ENCODE results near the gene EML3. TPM values are rescaled to one million over a fixed set of nuclear protein-coding genes. Genes with fewer than 3 reads are reported as not detected.

EML3 gene
- total and polyA plus RNA-seq, 9 donors: 29.9 to 138 (median 94.4) TPM

DNA sequence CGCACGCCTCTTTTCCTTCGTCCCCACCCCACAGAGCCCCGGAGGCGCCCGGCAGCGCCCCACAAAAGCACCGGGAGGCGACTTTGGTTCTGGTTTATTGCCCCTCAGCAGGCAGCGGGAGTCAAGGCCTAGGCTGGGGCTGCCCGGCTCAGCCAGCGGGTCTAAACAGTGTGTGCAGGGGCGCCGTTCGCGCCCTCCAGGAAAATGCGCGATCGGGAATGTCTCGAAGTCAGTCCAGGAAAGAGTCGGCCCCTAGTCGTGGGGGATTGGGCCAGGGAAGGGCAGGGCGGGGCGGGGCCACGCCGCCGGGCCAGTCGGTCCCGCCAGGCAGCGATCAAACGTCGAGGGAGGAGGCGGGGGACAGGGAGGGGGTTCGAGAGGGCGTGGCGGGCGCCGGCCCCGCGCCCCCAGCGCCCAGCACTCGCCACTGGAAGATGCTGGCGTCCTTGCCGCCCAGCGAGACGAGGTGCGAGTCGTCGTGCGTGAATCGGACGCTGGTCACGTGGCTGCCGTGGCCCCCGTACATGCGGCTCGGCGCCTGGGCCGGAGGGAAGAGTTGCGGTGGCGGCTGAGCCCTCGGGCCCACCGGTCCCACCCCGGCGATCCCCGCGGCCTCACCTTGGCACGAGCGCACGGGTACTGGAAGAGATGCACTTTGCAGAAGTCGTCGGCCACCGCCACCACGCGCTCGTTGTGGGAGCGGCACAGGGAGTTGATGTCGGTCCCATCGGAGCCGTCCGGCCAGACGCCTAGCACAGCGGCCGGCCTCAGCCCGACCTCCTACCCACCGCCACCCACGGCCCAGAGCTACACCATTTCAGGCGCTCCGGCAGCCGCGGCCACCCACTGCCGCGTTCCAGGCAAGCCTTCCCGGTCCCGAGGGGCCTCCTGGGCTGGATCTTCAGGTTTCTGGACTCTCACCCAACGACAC is 10.2 kb downstream of the EML3 start:
- intact Hi-C loops (cut with DNase I): no loop called here
- peak; percentile 69 to 87 (median 79) for DNase-seq
- TF ChIP-seq EP300 (IDR thresholded peaks at IDR 0.05): no peak
- TF ChIP-seq, protein P1, sequence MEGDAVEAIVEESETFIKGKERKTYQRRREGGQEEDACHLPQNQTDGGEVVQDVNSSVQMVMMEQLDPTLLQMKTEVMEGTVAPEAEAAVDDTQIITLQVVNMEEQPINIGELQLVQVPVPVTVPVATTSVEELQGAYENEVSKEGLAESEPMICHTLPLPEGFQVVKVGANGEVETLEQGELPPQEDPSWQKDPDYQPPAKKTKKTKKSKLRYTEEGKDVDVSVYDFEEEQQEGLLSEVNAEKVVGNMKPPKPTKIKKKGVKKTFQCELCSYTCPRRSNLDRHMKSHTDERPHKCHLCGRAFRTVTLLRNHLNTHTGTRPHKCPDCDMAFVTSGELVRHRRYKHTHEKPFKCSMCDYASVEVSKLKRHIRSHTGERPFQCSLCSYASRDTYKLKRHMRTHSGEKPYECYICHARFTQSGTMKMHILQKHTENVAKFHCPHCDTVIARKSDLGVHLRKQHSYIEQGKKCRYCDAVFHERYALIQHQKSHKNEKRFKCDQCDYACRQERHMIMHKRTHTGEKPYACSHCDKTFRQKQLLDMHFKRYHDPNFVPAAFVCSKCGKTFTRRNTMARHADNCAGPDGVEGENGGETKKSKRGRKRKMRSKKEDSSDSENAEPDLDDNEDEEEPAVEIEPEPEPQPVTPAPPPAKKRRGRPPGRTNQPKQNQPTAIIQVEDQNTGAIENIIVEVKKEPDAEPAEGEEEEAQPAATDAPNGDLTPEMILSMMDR (IDR thresholded peaks at IDR 0.05): no peak
- no peak for TF ChIP-seq POLR2A (IDR thresholded peaks at IDR 0.05)
- H3K27ac ChIP-seq: peak overlapping the region; percentile 42 to 95
- H3K36me3 ChIP-seq: no peaks in the 10 kb centered on the region
- peak overlapping the region; percentile 81 for H3K4me3 ChIP-seq
- no peaks in the 10 kb centered on the region for H3K27me3 ChIP-seq
- 0 to 5% (median 4%) methylated on average over 42 to 96 of the region's 96 CpGs for WGBS, 3 donors
- H3K9me3 ChIP-seq: no peaks in the 10 kb centered on the region
- H3K4me1 ChIP-seq (ENCODE audit: insufficient read depth): peaks cover 9% of the 10 kb centered on the region

DNA sequence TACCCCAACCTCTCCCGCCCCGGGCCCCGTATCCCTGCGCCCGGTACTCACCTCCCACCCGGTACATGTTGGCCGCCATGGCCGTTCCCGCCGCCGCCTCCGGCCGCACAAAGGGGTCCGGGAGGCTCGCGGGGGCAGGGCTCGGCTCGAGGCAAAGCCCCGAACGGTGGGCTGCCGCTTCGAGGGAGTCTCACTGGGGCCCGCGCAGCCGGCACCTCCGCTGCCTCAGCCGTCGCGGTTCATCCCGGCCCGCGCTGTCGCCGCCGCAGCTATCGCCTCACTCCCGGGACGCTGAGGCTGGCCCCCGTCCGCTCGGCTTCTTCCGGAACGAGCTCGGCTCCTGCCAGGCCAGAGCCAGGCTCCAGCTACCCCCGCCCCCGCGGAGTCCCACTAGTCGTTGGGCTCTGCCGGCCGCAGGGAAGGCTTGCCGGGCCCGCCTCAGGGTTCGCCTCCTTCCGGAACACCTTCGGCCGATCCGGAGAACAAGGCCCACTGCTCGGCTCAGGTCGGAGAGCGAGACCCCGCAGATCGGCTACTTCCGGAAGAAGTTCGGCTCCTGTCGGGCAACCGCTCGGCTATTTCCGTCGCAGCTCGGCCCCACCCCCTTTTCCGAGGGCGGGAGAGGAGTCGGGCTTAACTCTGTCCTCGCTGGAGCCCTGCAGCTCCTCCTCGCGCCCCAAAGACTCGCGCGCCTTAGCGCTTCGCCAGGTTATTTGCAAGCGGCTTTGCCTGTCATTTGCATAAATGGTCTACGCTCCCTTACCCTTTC is 11.0 kb downstream of the EML3 start, which contains the start of gene MTA2:
TSS of gene MTA2 (minus strand) at position 494 of the 769 bp plus-strand sequence. CDS start at position 79, 415 bp downstream.
- WGBS, 3 donors: 0 to 1% (median 0%) methylated on average over 55 to 83 of the region's 83 CpGs
- peak; percentile 98 to 100 (median 99) for DNase-seq
- Histone ChIP-seq H3K9me3 (no peaks in the 10 kb centered on the region), H3K4me1 (ENCODE audit: insufficient read depth) (peaks cover 9% of the 10 kb centered on the region), H3K27ac (peak within 1 kb of the TSS; percentile 91 to 95), H3K36me3 (no peaks in the 10 kb centered on the region), H3K27me3 (no peaks in the 10 kb centered on the region), H3K4me3 (peak within 1 kb of the TSS; percentile 81)
- intact Hi-C loops (cut with DNase I): no loop called here
- TF ChIP-seq EP300 (IDR thresholded peaks at IDR 0.05) (no peak), POLR2A (IDR thresholded peaks at IDR 0.05) (peak; percentile 59)
- TF ChIP-seq, protein P1 (IDR thresholded peaks at IDR 0.05): no peak

DNA sequence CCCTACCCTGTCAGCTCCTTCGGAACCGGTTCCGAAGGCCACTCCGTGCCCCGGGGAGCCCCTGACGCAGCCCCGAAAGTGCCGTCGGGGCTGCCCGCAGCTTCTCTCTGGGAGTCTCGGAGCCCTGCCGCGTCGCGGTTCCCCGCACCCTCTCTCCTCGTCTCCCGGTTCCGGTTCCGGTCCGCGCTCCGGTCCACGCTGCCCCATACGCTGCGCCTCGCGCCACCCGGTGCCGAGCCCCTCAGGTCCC is 11.5 kb downstream of the EML3 start:
- DNase-seq: peak in 3 of 5 donors; percentile 60 to 75 (median 75)
- Histone ChIP-seq H3K4me3 (peak overlapping the region; percentile 81), H3K9me3 (no peaks in the 10 kb centered on the region), H3K36me3 (no peaks in the 10 kb centered on the region), H3K27me3 (no peaks in the 10 kb centered on the region), H3K4me1 (ENCODE audit: insufficient read depth) (peaks cover 9% of the 10 kb centered on the region), H3K27ac (peak overlapping the region; percentile 91 to 95)
- intact Hi-C loops (cut with DNase I): no loop called here
- whole genome bisulfite sequencing, 3 donors: 1% methylated on average over 21 to 30 of the region's 30 CpGs
- no peak for TF ChIP-seq POLR2A (IDR thresholded peaks at IDR 0.05)

DNA sequence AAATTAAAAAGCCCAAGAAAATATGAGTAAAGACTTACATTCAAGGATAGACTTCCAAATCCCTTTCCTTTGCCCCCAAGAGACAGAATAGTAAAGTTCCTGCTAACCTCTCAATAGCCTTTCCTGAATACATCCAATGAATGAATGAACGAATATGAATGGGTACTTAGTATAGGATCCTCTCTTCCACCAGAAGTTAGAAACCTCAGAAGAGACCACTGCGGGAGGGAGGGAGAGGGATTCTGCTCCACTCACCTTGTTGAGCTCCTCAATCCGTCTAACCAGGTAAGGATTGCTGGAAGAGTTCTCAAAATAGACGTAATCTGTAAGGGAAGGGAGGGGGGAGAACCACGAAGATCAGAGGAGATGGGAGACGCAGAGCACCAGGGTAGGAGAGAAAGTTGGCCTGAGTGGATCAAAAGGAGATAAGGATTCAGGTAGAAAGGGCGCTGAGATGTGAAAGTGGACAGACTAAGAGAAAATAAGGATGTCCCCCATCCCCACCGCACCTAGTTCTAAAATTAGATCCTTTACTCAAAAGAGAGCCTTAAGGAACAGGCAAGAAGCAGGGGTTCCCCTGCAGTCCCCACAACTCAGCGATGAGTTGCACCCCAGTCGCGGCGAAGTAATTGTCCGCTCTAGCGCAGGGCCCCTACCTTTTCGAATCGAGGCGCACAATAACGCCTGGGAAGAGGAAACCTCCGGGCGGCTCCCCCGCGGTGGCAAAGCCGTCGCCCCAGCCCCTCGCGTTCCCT is 12.0 kb downstream of the EML3 start:
- Histone ChIP-seq H3K4me3 (peak overlapping the region; percentile 81), H3K27me3 (no peaks in the 10 kb centered on the region), H3K27ac (peak overlapping the region; percentile 91 to 95), H3K36me3 (no peaks in the 10 kb centered on the region), H3K9me3 (no peaks in the 10 kb centered on the region), H3K4me1 (ENCODE audit: insufficient read depth) (peaks cover 9% of the 10 kb centered on the region)
- WGBS, 3 donors: 1% methylated on average over 26 of the region's 26 CpGs
- TF ChIP-seq POLR2A (IDR thresholded peaks at IDR 0.05) (no peak), EP300 (IDR thresholded peaks at IDR 0.05) (no peak)
- TF ChIP-seq, protein P1 (IDR thresholded peaks at IDR 0.05): no peak
- intact Hi-C loops (cut with DNase I): no loop called here
- DNase-seq: no peak

Measured in ovary (tissue), 9 donors.